ENCODE data around the gene TMEM178B.

DNA sequence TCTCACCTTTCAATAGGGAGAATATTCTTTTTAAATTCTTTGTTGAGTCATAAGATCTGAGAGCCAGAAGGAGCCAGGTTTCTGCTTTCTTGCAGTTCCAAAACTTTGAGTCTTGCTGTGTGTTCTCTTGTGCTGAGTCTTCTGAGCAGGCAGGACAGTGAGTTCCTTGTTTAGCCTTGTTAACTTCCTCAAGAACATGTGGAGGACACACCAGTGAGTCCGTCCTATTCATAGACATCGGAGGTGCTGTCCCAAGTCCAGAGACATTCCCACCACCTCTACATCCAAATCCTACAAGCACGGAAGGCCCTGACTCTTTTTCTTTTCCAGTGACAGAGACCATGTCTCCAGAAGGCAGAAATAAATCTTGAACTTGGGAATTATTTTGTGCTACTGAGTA, 342.1 kb downstream of the TMEM178B start:
- TF ChIP-seq POLR2A (IDR thresholded peaks at IDR 0.05): no peak
- TF ChIP-seq, protein P1, sequence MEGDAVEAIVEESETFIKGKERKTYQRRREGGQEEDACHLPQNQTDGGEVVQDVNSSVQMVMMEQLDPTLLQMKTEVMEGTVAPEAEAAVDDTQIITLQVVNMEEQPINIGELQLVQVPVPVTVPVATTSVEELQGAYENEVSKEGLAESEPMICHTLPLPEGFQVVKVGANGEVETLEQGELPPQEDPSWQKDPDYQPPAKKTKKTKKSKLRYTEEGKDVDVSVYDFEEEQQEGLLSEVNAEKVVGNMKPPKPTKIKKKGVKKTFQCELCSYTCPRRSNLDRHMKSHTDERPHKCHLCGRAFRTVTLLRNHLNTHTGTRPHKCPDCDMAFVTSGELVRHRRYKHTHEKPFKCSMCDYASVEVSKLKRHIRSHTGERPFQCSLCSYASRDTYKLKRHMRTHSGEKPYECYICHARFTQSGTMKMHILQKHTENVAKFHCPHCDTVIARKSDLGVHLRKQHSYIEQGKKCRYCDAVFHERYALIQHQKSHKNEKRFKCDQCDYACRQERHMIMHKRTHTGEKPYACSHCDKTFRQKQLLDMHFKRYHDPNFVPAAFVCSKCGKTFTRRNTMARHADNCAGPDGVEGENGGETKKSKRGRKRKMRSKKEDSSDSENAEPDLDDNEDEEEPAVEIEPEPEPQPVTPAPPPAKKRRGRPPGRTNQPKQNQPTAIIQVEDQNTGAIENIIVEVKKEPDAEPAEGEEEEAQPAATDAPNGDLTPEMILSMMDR (IDR thresholded peaks at IDR 0.05): no peak

All from thyroid gland (tissue), 4 donors.